HFF-Myc (cell line): ENCODE data around the gene TFAP2E.
"Not testable (repeated sequence)": the region's sequence is repeated elsewhere in the genome, so short reads cannot be mapped to it uniquely, and the experiment has no call there.

Experiments used
- DNase-seq: peaks from one replicate; pipeline ENCODE4 v3.0.0-alpha.2; 2011; ENCODE audit warnings: low read depth; ENCODE audit errors: extremely low read depth
- H3K4me3 ChIP-seq: replicated peaks from 2 replicates; pipeline ENCODE4 v1.5.1; 2011; ENCODE audit warnings: low read depth, mild to moderate bottlenecking, control low read depth, low read length
- CTCF ChIP-seq: IDR thresholded peaks from 2 replicates; pipeline ENCODE4 v1.5.1; 2012; ENCODE audit warnings: mild to moderate bottlenecking, low read depth, low read length, control low read depth; ENCODE audit errors: missing control alignments

Gene TFAP2E

DNA sequence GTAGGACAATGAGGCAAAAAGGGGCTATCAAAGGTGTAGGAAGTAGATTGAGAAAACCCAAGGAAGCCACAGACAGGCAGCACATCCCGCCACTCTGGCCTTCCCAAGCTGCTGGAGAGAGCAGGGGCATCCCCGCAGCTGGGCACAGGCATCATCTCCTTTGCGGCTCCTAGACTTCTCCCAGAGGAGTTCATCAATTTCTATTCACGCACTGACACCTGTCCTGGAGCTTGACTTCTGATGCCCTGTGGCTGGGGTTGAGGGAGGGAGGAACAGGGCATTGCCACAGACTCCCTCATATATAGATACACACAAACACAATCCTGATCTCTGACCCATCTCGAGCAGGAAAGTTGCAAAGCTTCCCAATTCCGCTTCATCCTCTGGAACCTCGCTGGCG, 1.9 kb upstream of the TFAP2E start:
- no peak overlapping the region for H3K4me3 ChIP-seq
- TF ChIP-seq CTCF = no peak
- DNase-seq = no peak

DNA sequence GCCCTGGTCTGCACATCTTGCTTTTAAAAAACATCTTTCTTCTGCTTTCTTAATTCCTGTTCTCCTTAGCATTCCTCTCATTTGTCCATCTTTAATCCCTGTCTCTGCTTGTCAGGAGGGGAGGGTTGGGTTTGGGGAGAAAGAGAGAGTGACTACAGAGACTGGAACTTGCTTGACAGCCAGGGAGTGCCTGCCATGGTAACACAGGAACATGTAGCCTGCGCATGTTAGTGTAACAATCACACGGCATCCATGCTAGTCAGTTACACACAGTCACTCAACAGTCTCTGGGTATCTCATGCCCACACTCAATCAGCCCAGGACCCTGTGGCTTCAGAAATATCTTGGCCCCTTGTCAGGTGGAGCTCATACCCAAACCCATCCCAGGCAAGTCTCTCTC, 818 bp upstream of the TFAP2E start:
- H3K4me3 ChIP-seq = no peak overlapping the region
- no peak for DNase-seq
- no peak for TF ChIP-seq CTCF

DNA sequence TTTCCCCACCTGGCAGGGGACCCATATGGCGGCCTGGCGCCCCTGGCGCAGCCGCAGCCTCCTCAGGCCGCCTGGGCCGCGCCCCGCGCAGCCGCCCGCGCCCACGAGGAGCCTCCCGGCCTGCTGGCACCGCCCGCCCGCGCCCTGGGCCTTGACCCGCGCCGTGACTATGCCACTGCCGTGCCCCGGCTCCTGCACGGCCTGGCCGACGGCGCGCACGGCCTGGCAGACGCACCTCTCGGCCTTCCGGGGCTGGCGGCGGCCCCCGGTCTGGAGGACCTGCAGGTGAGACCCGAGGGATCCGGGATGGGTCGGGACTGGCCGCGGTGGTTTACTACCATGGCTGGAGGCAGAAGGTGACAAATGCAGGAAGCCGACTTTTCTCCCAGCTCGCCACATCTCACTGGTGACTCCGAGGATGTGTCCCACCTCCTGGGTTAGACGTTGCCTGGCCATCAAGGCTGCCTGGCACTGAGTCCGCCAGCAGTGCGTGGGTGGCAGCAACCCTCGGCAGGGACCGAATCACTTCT, 1.1 kb downstream of the TFAP2E start:
- H3K4me3 ChIP-seq = no peak overlapping the region
- DNase-seq = no peak
- TF ChIP-seq CTCF = no peak

DNA sequence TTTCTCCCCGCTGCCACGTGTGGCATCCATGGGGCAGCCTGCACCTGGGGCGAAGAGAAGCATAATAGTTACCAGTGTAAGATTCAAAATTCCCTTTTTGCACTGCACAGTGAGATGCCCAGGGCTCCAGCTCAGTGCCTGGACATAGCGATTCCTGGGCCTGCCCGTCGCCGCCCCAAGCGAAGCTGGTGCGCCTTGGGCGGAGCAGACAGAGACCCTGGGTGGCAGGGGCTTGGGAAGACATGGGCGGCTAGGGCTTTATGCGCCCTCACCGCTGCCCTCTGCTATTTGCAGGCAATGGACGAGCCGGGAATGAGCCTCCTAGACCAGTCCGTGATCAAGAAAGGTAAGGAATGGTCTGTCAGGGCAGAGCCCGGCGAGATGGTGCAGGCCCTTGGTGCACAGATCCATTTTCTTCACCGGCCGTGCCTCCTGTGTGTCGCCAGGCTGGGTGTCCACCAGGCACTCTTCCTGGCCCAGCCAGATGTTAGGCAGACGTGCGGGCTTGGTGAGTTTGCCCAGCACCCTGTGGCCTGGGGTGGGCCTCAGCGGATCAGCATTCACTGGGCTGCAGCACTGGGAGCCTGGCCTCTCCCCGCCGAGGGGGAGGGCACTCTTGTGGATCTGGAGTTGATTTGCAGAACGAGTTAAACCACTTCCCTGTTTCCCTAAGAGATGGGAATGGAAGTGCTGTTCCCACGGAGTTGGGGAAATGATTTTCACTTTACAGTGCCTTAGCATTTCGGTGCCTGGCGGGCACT, 1.7 kb downstream of the TFAP2E start:
- no peak for TF ChIP-seq CTCF
- no peak for DNase-seq
- no peak overlapping the region for H3K4me3 ChIP-seq

DNA sequence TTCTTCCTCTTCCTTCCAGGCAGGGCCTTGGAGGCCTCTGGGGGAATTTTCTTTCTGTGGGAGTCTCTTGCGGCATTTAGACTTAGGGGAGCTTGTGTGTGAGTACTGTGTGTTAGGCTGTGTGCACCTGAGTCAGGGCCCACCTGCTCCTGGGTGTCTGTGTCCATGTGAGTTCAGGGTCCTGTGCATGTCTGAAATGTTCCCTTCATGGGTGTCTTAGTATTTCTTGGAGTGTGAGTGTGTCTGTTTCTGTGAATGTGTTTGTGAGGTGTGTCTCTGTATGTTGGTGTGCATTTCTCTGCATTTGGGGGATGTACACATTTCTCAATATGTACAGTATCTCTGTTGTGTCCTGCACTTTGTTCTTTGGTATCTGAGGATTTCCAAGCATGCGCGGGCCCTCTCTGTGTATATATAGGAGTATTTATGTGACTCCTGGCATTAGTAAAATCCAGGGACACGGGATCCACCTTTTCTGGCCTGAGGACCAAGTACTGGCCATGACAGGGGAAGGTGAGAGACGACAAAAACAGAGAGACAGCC, 2.4 kb downstream of the TFAP2E start:
- H3K4me3 ChIP-seq = no peak overlapping the region
- DNase-seq = no peak
- TF ChIP-seq CTCF = no peak

- H3K4me3 ChIP-seq = no peak overlapping the region
- no peak for TF ChIP-seq CTCF
- DNase-seq = no peak
Observed at GRCh38 chr1:35576061-35576765, 3.1 kb downstream of the TFAP2E start.

DNA sequence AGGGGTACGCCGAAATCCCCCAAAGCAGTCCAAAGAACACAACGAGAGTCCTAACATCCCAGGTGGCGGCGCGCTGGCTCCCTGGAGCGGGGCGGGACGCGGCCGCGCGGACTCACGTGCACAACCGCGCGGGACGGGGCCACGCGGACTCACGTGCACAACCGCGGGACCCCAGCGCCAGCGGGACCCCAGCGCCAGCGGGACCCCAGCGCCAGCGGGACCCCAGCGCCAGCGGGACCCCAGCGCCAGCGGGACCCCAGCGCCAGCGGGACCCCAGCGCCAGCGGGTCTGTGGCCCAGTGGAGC, 3.6 kb downstream of the TFAP2E start:
- H3K4me3 ChIP-seq, DNase-seq: not testable (repeated sequence)
